DMS 273 treated with DMSO at 0.1 percent for 48 hours (cell line): ENCODE results near the gene ALDH4A1.

ENCODE experiments used
- DNase-seq: peaks from one replicate; lab custom pipeline; 2025; lab: John Stamatoyannopoulos, UW

ALDH4A1 gene

DNA sequence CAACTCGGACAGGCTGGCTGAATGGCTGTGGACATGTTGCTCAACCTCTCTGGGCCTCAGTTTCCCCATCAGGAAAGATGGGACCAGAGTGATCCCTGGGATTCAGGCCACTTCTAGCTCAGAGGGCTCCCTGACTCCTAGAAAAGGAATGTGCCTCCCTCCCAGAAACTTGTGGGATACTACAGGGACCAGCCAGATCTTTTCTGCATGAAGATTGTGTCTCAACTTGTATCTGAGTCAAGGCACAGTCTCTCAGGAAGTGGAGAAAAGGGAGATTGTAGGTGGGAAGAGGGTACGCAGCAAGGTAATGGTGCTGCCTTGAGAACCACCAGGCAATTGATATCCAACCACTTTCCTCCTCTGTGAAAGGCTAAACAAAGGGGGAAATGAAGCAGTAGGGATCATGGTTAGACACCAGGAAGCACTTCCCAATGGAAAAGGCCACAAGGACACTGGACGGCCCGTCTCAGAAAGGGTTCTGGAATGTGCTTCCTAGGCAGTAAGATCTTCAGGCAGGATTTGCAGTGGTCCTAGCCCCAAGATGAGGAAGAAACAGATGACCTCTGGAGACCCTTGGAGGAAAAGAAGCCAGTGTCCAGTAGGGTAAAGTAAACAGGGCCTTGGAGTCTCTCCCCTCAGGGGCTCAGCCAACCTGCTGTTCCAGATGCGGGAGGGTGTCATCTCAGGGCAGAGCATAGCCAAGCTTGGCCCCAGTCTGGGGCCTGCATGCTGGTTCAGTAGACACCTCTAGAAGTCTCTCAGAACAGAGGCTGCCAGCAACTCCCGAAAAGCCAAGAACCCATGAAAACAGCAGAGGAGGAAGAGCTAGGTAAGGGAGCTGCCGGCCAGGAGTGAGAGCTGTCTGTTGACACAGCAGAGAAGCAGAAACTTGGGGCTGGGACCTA lies 37.3 kb upstream of the ALDH4A1 start:
- peak; percentile 49 for DNase-seq

DNA sequence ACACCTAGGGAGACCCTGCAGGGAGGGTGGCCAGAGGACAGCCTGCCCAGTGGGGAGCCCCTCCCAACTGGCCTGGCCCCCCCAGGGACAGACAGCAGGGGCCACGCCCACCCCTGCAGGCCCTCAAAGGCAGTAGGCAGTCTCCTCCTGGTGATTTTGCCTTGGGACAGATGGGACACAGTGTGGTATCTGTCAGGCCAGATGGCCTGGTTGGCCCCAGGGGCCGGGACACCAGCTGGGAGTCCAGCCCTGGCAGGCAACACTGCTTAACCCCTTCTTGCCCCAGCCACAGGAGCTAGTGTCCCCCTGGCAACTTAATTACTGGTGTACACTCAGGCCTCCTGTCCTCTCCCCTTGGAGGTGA lies 36.3 kb upstream of the ALDH4A1 start:
- peak; percentile 92 for DNase-seq

DNA sequence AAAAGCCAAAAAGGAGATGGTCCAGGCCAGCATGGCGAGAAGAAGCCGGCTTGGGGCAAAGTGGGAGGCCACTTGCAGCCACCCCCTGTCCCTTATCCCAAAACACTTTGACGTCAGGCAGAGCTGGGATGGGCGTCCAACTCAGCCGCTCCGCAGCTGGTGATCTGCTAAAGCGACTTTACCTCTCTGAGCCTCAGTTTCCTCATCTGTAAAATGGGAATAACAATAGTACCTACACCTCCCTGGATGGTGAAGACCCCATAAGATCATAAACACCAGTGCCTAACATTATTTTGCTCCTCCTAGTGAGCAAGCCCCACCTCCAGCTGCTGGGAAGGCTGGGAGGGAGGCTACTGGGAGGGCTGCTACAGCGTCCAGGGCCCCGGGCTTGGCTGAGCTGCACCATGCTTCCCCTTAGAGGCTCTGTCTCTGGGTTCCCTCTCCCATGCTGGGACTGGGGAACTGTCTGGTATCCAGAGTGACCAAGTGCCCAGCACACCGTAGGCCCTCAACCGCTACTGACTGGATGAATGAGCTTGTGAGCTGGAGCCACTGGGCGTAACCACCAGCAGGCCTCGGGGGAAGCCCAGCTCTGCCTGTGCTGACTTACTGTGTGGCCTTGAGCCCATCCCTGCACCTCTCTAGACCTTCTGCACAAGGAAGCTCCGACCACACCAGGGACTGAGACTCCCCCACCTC lies 35.8 kb upstream of the ALDH4A1 start:
- peak; percentile 79 for DNase-seq

DNA sequence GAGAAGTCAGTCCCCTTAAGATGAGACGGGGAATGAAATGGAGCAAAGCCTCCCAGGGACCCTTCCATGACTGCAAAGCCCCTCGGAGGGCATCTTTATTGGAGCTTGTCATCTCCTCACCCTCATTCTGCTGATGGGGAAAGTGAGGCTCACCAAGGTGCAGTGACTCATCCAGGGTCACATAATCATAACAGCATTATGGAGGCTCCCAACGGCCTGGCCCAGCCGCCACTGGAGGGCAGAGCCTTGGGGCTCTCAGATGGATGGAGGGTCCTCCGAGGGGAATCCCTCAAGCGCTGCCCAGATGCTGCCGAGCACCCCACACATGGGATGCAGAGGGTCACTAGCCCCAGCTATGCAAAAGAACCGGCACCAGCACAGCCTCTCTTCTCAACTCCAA lies 35.2 kb upstream of the ALDH4A1 start:
- DNase-seq, result no peak

DNA sequence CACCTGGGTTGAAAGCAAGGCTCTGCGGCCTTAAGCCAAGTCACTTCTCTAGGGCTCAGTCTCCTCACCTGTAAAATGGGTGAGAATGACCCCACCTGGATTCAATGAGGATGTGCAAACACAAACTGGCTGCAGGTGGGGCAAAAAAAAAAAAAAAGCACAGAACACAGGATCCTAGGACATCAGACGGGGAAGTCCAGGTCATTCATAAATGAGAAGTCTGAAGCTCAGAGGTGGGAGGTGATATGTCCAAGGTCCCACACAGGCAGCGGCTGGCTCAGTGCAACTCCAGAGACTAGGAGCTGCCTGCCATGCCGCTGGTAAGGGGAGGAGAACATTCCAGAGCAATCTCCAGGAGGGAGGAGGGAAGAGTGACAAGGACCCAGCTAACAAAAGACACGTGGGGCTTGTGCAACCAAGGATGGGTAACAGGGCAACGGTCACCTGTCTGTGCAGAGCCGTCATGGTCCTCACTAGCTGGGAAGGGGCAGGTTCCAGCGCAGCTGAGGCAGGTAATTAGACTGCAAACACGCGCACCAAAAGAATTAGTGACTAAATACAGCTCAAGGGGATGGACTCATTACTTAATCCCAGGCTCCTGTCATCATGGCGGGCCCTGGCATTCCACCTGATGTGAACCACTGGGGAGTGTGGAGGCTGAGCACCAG lies 34.6 kb upstream of the ALDH4A1 start:
- no peak for DNase-seq

DNA sequence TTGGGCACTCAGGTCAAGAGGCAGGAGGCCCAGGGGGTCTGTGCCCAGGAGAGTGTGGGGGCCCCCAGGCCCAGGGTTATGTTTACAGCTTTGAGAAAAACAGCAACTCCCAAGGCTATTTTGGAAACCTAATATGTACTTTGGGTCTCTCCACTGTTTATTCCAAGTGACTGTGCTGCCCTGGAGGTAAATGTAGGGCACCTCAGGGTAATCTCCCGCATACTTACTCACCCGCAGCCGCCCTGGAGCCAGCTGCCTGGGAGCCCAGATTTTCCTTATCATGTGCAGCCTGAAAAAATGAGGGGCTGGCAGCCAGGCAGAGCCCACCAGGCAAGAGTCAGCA lies 34.1 kb upstream of the ALDH4A1 start:
- no peak for DNase-seq

GRCh38 chr1:18934205-18935000 lies 32.0 kb upstream of the ALDH4A1 start:
- no peak for DNase-seq

GRCh38 chr1:18932879-18933278 lies 30.5 kb upstream of the ALDH4A1 start:
- no peak for DNase-seq

GRCh38 chr1:18932387-18932786 lies 30.0 kb upstream of the ALDH4A1 start:
- no peak for DNase-seq

DNA sequence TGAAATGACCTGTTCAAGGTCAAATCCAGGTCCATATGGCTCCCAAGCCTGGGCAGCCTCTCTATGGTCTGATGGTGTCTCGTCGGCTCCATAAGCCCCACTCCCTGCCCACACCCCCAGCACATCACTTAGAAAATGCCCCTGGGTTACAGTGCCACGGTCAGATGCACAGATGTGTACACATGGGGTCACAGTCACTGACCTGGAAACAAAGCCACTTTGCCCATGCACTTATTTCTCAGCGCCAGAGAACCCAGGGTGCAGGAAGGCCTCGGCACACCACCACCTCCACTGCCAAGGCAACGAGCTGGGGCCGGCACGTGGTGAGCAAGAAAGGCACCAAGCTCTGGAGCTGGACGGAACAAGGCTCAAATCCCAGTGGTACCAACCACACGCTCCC lies 29.4 kb upstream of the ALDH4A1 start:
- no peak for DNase-seq

- no peak for DNase-seq
Measured at GRCh38 chr1:18929686-18930085, 27.3 kb upstream of the ALDH4A1 start.

- no peak for DNase-seq
Measured at GRCh38 chr1:18928985-18929384, 26.6 kb upstream of the ALDH4A1 start.

GRCh38 chr1:18928406-18928805 lies 26.1 kb upstream of the ALDH4A1 start:
- no peak for DNase-seq

GRCh38 chr1:18927654-18928272 lies 25.4 kb upstream of the ALDH4A1 start:
- DNase-seq, result no peak

GRCh38 chr1:18927082-18927653 lies 24.8 kb upstream of the ALDH4A1 start:
- DNase-seq, result no peak

GRCh38 chr1:18926315-18927081 lies 24.1 kb upstream of the ALDH4A1 start:
- no peak for DNase-seq

DNA sequence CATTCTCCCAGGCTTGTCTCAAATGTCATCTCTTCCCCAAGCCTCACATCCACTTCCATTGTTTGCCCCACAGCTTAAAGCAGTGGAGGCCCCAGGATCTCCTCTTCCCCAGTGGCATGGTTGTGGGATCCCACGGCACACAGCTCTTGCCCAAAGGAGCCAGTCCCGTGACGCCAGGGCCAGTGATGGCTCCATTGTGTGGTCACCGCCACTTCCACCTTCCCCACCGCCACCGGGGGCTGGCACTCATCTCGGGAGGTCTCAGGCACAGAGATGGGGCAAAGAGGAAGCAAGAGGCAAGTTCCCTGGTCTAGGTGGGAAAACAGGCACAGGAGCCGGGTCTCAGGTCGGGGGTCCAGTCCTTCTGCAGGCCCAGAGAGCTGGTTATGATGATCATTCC lies 22.9 kb upstream of the ALDH4A1 start:
- no peak for DNase-seq

GRCh38 chr1:18924221-18924691 lies 21.9 kb upstream of the ALDH4A1 start:
- DNase-seq, result no peak

- DNase-seq, result no peak
Measured at GRCh38 chr1:18923756-18924211, 21.4 kb upstream of the ALDH4A1 start.
